Neural progenitor cell (in vitro differentiated cells): Measurements from ENCODE around the gene UPB1.

Experiments used
- EZH2 ChIP-seq: fragments of 200-600 bp; sonication (generic); IDR thresholded peaks from 2 replicates; pipeline ENCODE4 v1.6.1; 2017; ENCODE audit warnings: antibody characterized with exemption, mild to moderate bottlenecking, moderate library complexity
- EZH2phosphoT487 ChIP-seq: fragments of 200-600 bp; sonication (generic); IDR thresholded peaks from 2 replicates; pipeline ENCODE4 v1.6.1; 2017; ENCODE audit warnings: antibody characterized with exemption
- TF ChIP-seq, protein P1 (sequence below): fragments of 200-600 bp; sonication (generic); IDR thresholded peaks from 2 replicates; pipeline ENCODE4 v1.5.1; 2017; ENCODE audit warnings: antibody characterized with exemption, mild to moderate bottlenecking

GRCh38 chr22:24465975-24466374, 29.2 kb upstream of the UPB1 start:
- TF ChIP-seq, protein P1, sequence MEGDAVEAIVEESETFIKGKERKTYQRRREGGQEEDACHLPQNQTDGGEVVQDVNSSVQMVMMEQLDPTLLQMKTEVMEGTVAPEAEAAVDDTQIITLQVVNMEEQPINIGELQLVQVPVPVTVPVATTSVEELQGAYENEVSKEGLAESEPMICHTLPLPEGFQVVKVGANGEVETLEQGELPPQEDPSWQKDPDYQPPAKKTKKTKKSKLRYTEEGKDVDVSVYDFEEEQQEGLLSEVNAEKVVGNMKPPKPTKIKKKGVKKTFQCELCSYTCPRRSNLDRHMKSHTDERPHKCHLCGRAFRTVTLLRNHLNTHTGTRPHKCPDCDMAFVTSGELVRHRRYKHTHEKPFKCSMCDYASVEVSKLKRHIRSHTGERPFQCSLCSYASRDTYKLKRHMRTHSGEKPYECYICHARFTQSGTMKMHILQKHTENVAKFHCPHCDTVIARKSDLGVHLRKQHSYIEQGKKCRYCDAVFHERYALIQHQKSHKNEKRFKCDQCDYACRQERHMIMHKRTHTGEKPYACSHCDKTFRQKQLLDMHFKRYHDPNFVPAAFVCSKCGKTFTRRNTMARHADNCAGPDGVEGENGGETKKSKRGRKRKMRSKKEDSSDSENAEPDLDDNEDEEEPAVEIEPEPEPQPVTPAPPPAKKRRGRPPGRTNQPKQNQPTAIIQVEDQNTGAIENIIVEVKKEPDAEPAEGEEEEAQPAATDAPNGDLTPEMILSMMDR: no peak
- TF ChIP-seq EZH2 (no peak), EZH2phosphoT487 (no peak)
